ENCODE data around the gene VWCE.
"Not testable (repeated sequence)": the region's sequence is repeated elsewhere in the genome, so short reads cannot be mapped to it uniquely, and the experiment has no call there.

DNA sequence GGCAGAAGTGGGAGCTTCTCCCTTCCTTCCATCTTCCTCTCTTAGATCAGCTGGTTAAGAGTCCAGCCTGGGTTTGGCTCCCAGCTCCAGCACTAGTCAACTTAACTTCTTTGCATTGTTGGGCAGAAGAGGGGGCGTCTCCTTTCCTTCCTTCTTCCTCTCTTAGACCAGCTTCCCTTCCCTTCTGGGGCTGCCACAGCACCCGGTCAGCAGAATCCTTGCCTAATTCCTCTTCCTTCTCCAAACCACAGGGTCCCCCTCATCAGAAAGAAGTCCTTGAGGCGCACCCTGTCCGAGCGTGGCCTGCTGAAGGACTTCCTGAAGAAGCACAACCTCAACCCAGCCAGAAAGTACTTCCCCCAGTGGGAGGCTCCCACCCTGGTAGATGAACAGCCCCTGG is 72.4 kb downstream of the VWCE start:
- TF ChIP-seq, protein P1, sequence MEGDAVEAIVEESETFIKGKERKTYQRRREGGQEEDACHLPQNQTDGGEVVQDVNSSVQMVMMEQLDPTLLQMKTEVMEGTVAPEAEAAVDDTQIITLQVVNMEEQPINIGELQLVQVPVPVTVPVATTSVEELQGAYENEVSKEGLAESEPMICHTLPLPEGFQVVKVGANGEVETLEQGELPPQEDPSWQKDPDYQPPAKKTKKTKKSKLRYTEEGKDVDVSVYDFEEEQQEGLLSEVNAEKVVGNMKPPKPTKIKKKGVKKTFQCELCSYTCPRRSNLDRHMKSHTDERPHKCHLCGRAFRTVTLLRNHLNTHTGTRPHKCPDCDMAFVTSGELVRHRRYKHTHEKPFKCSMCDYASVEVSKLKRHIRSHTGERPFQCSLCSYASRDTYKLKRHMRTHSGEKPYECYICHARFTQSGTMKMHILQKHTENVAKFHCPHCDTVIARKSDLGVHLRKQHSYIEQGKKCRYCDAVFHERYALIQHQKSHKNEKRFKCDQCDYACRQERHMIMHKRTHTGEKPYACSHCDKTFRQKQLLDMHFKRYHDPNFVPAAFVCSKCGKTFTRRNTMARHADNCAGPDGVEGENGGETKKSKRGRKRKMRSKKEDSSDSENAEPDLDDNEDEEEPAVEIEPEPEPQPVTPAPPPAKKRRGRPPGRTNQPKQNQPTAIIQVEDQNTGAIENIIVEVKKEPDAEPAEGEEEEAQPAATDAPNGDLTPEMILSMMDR (IDR thresholded peaks at IDR 0.05) = not testable (repeated sequence)
- not testable (repeated sequence) for TF ChIP-seq ZFX (IDR thresholded peaks at IDR 0.05; ENCODE audit: borderline replicate concordance)
